IPS-18c (cell line): ENCODE results near the gene LPGAT1.

Source experiments
- H3K4me3 ChIP-seq: 2 replicates; pipeline ENCODE4 v1.7.0; 2013; ENCODE audit warnings: low read depth, mild to moderate bottlenecking, low read length, moderate library complexity; ENCODE audit not compliant: insufficient read depth
- H3K9me3 ChIP-seq: one replicate; pipeline ENCODE4 v1.6.1; 2013; ENCODE audit warnings: mild to moderate bottlenecking, low read length, moderate library complexity; ENCODE audit not compliant: control insufficient read depth, insufficient read depth

Gene LPGAT1

DNA sequence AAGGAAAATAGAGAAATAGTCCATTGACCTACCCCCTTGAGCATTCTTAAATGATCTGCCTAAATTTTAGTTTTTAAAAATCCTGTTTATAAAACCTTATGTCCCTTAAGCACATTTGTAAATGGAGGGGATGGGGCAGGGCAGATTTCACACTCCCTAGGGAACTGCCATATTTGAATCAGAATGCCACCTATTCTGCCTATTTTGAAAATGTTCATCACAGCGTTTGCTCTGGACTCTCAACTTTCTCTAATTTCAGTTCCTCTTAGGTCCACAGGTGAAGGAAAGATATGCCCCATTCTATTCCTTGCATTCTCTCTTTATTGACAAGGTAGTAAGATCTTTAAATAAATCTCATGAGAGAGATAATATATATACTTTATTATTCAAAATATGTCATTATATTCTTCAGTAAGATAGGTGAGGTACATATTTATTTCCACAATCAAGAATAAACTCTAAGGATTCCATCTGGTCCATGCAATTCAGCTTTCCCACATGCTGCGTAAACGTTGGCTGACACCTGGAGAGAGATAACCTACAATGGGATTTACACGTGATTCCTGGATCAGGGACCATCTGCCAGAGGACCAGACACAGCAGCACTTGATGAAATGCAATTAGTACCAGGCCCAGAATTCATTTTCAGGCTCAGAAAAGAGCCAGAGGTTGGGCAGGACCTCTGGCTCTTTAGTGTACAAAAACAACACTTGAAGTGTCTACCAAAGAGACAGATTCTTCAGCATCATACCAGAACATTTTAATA, 1.2 kb upstream of the LPGAT1 start:
- H3K9me3 ChIP-seq, result no peaks in the 10 kb centered on the region
- H3K4me3 ChIP-seq, result no peak overlapping the region

- no peaks in the 10 kb centered on the region for H3K9me3 ChIP-seq
- H3K4me3 ChIP-seq, result peak overlapping the region; percentile 61
Observed at GRCh38 chr1:211830055-211830327, 572 bp downstream of the LPGAT1 start.

DNA sequence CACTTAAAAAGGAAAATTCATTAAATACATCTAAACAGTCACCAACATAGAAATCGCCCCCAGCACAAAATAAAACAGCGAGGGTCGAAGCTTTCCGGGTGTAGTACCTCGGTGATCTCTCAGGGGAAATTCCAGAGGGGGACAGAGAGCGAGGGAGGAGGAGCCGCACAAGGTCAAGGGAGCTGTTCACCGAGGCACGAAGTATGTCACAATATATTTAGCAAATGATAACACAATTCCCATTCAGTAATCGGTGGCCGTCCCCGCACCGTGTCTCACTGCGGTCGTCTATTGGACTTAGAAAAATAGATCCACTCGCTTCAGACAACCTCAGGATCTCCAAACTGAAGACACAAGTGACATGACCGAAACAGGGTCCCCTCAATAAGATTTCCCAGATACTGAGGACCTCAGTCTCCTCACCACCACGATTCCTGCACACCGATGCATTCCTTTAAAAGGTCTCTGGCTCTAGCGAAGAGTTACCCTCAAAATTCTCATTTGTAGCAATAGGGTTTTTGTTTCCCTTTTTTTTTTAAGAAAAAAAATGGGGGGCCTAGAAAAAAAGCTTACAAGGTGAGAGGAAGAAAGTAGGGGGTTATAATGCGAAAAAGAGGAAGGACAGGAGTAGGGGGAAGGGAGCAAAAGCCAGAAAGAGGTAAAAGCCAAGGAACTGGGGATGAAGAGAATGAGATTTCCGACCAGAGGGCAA, 1.1 kb downstream of the LPGAT1 start:
- H3K9me3 ChIP-seq, result no peaks in the 10 kb centered on the region
- H3K4me3 ChIP-seq, result peak overlapping the region; percentile 61

GRCh38 chr1:211828584-211829342, 1.8 kb downstream of the LPGAT1 start:
- Histone ChIP-seq H3K4me3 (peak overlapping the region; percentile 61; the same call in 1 of the 2 replicates), H3K9me3 (no peaks in the 10 kb centered on the region)

DNA sequence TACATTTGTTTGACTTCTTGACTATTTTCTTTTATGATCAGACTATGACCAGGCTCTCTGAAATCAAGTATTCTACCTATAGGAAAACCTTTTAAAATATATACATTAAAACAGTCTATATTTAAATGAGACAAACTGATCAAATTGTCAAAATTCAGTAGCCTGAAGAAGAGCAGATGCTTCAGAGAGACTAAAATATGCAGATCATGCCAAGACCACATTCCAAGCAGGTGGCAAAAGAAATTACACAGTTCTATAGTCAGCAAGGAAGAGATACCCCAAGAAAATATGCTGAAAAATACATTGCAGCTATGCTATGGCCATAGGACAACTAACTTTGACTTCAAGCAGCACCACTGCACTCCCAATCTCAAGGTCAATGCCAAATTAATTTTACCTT, 3.5 kb downstream of the LPGAT1 start:
- Histone ChIP-seq H3K4me3 (no peak overlapping the region), H3K9me3 (no peaks in the 10 kb centered on the region)

DNA sequence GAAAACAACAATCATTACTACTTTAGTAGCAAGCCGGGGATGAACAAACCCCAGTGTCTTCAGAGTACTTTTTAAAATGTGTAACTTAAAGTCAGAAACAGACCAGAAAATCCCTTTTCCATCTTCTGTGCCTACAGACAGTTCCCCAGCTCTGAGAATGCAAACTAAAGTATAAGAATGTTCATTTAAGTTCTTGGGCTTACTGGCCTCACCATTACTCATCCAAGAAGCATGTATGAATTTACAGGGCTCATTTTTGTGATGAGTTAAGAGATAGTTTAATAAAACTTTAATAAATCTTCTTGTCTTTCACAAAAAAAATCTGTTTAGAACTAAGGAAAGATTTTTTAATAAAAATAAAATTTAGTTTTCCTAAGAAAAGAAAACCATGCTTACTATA, 4.6 kb downstream of the LPGAT1 start:
- Histone ChIP-seq H3K9me3 (no peaks in the 10 kb centered on the region), H3K4me3 (no peak overlapping the region)

GRCh38 chr1:211822677-211823407, 7.7 kb downstream of the LPGAT1 start:
- H3K9me3 ChIP-seq, result no peaks in the 10 kb centered on the region
- no peak overlapping the region for H3K4me3 ChIP-seq

DNA sequence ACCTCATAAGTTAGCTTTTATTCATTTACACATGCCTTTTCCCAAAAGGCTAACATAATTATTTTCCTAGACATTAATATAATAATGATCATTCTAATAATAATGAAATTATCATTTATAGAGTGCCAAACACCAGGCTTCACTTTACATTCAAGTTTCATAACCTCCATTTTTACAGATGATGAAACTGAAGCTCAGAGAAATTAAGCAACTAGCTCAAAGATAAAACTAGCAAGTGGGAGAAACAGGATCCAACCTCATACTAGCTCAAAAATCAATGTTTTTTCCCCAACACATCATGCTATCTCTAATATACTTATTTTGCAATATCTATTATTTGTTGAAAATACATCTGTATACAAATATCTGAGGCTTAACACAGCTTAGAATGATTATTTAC, 14.0 kb downstream of the LPGAT1 start:
- no peaks in the 10 kb centered on the region for H3K9me3 ChIP-seq
- no peak overlapping the region for H3K4me3 ChIP-seq

- Histone ChIP-seq H3K9me3 (no peaks in the 10 kb centered on the region), H3K4me3 (no peak overlapping the region)
Observed at GRCh38 chr1:211814313-211814712, 16.2 kb downstream of the LPGAT1 start.

DNA sequence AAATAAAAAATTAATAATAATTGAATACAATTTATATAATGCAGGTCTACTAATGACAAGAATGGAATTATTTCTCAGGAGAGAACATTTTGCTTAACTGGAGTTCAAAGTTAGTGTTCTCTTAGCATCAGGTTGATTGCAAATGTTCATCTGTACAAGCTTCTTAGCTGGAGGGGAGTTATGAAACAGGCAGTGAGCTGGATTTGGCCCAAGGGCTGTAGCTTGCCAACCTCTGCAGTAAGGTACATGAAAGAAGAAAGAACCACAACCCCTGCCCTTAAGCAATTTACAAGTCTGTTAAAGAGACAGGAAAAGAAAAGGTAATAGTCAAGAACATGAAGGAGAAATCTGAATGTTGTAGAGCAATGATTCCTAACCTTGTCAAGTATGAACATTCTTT, 17.0 kb downstream of the LPGAT1 start:
- Histone ChIP-seq H3K4me3 (no peak overlapping the region), H3K9me3 (no peaks in the 10 kb centered on the region)

- no peaks in the 10 kb centered on the region for H3K9me3 ChIP-seq
- H3K4me3 ChIP-seq, result no peak overlapping the region
Observed at GRCh38 chr1:211812584-211812983, 18.0 kb downstream of the LPGAT1 start.

- Histone ChIP-seq H3K9me3 (no peaks in the 10 kb centered on the region), H3K4me3 (no peak overlapping the region)
Observed at GRCh38 chr1:211811848-211812247, 18.7 kb downstream of the LPGAT1 start.

- Histone ChIP-seq H3K4me3 (no peak overlapping the region), H3K9me3 (no peaks in the 10 kb centered on the region)
Observed at GRCh38 chr1:211811126-211811525, 19.4 kb downstream of the LPGAT1 start.

GRCh38 chr1:211808475-211808874, 22.1 kb downstream of the LPGAT1 start:
- Histone ChIP-seq H3K4me3 (no peak overlapping the region), H3K9me3 (no peaks in the 10 kb centered on the region)

DNA sequence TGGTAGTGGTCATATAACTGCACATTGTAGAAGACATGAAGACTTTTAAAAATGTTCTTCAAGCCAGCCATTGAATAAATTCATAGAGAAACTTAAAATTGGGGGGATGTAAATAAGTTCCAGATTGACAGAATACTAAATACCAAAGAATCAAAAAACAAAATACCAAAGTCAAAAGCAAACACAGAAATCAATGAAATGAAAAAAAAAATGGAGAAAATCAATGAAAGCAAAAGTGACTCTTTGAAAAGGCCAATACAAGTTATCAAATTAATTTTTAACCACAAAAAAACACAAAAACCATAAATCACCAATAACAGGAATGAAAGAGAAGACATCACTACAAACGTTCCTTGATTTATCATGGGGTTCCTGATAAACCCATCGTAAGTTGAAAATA, 25.6 kb downstream of the LPGAT1 start:
- Histone ChIP-seq H3K9me3 (no peaks in the 10 kb centered on the region), H3K4me3 (no peak overlapping the region)

DNA sequence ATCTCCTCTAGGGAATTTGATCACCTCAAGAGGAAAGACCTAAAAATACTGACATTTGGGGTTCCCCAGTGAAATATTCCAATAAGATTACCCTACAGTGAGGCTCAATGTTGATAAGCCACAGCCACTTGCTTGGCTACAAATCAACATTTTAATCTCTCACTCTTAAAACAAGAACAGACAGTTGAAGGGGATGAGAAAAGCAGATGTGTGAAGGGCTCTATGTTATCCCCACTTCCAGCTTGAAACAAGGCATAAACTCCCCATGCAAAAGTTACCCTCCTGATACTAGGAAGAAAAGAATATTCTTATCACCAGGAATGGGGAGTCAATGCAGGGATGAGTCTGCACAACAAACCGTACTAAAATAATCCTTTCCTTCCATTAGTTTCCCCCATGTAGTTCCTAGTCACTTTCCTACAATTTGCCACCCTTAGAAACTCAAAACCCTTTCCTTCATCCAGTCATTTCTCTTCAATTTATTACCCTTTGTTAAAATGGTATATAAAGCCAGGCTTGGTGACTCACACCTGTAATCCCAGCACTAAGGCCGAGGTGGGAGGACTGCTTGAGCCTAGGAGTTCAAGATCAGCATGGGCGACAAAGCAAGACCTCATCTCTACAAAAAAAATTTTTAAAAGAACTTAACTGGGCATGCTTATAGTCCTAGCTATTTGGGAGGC, 29.5 kb downstream of the LPGAT1 start:
- Histone ChIP-seq H3K4me3 (no peak overlapping the region), H3K9me3 (no peaks in the 10 kb centered on the region)

DNA sequence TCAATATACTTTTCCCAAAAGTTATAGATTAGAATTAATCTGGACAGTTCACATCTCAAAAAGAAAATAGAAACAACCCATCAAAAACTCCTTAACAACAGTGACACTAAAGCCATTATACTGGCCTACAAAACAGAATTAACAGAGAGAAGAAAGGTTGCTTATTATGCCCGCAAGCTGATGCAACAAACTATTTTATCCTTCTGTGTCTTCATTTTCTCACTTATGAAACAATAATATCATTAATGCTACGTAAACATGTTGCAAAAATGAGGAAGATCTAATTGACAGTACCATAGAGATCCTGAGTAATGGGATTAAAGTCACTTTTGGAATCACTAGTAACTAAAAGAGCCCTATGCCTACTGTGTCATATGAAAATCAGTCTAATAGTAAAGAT, 32.6 kb downstream of the LPGAT1 start:
- no peak overlapping the region for H3K4me3 ChIP-seq
- H3K9me3 ChIP-seq, result no peaks in the 10 kb centered on the region
